Putamen (tissue), 1 donor: Measurements from ENCODE around the gene GATA2.

Experiments used
- DNase-seq: peaks from one replicate; pipeline ENCODE4 v3.0.0-alpha.2; 2016; ENCODE audit warnings: low spot score

Gene GATA2

DNA sequence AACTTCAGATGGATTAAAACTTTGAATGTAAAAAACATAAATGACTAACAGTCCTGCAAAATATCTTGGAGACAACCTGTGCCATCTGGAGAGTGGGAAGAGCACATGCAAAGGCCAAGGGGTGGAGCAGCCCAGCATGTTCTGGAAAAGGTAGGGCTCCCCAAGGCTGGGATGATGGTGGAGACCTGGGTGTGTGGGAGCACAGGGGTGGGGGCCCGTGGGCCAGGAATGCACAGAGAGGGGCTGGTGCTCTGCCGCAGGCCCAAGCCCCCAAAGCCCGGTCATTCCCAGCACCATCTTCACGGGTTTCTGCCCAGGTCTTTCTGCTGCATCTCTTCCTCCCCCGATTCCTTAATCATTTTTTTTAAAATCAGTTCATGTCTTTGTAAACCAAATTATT, 9.7 kb upstream of the GATA2 start:
- no peak for DNase-seq

DNA sequence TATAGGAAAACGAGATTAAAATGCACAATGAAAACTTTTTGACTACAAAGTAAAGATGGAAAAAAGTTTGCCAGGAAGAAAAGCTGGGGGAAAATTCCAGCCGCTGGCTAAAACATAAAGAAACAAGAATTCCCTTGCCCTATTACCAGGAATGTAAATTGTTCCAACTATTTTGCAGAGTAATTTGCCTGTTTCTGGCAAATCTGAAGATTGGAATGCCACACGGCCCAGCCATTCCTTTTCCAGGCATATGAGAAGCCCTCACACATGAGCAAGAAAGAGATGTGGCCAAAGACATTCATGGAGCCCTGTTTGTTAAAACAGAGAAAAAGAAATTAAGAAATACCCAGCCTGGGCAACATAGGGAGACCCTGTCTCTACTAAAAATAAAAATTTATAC, 8.4 kb upstream of the GATA2 start:
- no peak for DNase-seq

DNA sequence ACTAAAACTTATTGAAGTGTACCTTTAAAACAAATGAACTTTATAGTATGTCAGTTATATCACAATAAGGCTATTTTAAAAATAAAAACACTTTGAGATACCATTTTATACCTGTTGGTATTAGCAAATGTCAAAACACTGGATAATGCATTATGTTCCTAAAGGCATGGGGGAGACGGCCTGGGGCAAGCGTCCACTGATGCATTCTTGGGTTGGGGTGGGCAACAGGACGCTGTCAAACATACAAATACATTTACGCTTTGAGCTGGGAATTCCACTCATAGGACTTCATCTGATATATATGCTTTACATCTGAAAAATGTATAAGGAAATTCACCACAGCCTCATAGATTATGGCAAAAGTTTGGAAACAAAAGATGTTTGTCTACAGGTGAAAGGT, 7.6 kb upstream of the GATA2 start:
- DNase-seq: no peak

DNA sequence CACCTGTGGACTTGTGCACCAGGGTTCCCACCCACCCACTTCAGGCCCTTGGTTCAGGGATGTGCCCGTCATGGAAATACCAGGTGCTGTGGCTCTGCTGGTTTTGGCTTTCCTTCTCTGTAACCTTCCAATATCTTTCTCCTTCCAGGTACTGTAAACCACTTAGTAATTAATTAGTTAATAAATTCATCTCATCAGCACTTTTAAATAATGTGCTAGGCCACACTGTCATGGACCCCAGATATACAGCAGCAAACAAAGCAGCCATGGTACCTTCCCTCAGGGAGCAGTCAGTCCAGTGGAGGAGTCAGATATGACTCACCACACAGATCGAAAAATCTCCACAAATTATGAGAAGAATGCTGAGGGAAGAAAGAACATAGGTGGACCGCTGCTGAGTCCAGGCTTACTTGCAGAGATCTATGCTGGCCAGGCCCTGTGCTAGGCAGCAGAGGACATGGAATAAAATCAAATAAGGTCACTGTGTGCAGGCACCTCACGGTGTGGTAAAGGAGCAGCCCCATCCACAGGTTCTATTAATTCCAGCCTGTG, 6.8 kb upstream of the GATA2 start:
- no peak for DNase-seq

DNA sequence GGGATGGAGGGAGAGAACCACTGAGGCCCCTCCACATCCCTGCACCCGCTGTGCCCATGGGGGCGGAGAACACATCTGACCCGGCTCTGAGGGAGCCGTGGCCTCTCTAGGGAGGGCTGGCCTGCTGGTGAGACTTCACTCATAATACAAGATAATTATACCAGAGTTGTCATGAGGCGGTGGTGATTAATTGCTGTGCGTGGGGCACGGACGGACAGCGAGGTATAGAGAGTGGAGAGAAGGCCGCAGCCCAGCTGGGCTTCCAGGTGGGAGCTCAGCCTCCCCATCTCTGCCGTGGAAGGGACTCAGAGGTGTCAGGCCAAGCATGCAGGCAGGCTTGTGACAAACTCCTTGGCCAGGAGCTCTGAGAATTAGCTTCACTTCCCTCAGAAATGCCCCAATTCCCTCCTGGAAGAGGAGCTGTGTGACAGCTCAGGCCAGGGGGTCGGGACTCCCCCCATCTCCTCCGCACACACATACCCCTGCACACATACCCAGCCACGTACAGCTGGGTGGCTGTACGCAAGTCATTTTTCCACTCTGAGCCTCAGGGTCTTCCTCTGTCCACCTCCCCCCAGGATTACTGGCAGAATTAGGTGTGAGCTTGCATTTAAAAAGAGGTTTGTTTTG, 6.0 kb upstream of the GATA2 start:
- no peak for DNase-seq

DNA sequence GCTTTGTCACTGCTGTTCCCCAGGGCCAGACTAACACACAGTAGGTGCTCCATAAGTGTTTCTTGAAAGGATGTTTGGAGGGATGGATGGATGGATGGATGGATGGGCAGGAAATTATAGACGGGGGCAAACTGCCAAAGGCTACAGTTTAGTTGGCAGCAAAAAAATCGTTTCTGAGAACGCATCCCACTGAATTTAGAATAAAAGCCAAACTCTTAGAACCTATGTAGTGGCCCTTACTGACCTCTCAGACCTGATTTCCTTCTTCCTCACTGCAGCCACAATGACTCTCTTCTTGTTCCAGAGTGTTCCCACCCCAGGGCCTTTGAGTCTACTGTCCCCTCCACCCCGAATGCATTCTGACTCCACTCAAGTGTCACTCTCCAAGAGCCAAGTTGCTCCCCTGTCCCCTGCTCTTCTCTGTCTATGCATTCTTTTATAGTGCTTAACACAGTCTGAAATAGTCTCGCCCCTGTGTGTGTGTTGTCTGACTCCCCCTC, 5.2 kb upstream of the GATA2 start:
- no peak for DNase-seq

DNA sequence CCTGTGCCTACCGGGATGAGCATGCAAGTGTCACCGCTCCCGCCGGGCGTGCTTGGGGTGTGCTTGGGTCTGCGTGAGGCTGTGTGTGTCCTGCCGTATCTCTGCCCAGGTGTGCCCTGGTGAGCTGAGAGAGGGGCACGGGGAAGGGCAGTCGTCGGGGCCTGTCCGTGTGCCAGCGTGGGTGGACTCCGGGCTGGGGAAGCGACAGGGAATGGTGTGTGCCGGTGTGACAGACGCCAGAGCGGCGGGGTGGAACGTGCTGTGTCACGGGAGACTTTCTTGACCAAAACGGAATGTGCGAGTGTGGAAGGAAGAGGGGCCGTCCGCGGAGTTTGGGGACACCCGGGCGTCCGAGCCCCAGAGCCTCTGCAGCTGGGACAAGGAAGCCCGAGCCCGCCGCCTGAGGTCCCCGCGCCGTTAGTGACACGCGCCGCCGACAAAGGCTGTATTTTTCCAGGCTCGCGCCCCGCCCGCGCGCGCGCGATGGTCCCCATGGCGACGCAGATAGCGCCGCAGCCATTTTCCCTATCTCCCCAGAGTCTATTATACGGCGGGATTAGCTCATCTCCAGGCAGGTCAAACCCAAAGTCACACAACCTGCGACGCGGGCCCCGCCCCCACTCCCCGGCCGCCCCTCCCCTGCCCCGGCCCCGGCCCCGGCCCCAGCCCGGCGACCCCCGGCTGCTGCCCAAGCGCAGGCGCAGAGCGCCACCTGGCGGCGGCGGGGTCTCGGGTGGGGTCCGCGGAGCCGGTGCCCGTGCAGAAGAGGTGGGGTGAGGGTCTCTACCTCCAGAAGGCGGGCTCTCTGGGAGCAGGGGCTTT, 4.5 kb upstream of the GATA2 start:
- peak; percentile 52 for DNase-seq

DNA sequence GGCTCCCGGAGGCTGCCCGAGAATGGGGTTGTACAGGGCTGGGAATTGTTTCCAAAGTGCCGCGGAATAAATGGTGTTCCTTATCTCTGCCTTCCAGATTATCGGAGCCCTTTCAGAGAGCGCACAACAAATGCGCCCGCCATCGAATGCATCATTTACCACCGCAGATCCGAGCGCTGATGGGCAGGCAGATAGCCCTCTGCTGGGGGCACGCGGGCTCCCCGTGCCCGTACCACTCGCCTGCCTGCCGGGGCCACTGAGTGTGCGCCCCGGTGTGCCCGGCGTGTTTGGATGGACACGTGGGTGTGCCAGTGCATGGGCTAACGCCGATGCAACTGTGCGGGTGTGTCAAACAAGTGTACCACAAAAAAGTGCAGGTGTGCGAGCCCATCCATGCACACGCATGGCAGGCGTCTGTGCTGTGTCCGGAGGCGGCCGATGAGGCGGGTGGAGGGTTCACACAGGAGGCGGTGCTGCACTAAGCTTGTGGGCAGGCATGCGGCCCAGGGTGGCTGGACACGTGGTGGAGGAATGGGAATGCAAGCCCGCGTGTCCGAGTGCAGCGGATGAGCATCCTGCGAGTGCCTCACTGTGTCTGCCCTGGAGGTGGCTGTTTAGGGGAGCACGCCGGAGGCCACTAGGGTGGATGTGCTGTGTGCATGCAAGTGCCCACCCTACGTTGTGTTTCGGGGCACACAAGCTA, 3.8 kb upstream of the GATA2 start:
- DNase-seq: no peak

DNA sequence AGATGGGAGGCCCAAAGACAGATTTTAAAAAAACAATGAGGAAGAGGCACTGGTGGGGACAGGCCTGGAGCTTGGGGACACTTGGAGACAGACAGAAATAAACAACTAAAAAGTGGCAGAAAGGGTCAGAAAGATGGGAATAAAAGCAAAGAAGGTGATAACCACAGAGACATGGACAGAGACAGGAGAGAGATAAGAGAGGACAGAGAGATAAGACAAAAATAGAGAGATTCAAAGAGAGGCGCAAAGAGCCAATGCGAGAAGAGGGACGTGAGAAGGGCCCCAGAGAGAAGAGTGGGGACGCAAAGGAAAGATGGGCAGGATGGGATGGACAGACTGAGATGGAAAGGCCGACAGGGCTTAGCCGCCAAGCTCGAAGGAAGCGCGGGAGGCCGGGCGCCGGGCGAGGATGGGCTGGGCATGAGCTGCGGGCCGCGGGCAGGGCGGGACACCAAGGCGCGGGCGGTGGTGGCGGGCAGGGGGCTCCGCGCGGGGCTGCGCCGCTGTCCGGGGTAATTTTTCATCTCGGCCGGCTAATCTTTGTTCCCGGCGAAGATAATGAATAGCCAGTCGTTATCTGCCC, 3.1 kb upstream of the GATA2 start:
- no peak for DNase-seq

DNA sequence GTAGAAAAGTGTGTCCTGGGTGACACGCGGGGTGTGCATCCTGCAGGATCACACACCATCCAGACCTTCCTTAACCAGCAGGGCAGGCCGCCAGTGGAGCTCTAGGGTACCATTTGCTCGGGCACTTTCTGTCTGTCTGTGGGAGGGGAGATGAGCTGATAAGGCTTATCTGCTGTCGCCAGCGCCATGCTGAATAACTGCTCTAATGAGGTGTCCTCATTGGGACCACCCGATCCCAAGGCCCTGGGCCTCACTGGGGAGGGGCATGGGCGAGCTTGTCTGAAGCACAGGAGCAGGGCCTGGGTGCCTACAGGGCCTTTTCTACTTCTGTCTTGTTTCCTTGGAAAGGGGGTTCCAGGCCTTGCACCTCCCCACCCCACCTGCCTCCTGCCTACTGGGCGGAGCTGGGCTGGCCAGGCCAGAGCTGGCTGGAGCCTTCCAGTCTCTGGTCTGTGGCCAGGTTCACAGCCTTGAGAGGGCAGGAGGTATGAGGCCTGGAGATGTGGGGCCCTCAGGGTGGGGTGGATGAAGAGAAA, 2.5 kb upstream of the GATA2 start:
- no peak for DNase-seq

DNA sequence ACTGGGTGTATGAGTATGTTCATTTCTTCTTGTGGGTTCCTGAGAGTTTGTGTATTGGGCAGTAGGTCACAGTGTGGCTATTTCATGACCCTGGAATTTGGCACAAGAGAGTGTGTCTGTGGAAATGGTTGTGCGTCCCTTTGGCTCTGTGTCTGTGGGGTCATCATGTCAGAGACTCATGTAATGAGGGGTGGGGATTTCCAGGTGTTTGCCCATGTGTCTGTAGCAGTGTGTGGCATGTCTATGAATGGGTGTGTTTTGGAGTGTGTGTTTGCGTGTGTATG, 1.3 kb upstream of the GATA2 start:
- DNase-seq: no peak

DNA sequence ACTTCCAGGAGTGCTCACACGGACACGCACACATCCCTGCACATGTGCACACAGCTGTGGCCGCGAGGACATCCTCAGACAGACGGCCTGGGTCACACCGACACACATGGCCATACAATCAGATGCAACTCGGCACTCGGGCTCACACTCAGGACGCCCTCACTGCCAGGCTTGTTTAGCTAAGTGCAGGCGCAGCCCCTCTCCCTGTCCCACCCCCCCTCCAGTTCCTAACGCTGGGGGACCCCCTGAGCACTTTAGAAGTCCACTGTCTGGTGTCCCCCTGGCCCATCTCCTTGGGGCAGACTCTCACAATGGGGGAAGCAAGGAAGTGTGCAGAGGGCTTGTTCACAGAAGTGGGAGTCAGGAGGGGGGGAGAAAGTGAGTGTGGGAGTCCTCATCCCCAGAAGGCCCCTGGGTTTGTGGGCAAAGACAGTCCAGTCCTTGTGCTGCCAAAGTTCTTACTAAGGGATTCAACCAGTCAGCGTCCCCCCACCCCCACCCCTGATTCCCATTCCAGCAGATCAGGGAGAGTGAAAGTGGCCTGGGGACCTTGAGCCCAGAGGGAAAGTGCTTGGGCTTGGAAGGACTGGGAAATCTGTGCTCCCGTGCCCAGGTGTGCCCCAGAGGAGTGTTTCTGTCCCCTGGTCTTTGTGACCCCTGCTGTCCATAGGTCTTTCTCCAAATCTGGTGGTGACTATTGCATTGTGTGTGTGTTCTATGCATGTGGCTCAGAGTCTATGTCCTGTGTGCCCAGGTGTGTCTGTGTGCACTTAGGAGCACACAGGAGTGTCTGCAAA, 767 bp upstream of the GATA2 start:
- no peak for DNase-seq

DNA sequence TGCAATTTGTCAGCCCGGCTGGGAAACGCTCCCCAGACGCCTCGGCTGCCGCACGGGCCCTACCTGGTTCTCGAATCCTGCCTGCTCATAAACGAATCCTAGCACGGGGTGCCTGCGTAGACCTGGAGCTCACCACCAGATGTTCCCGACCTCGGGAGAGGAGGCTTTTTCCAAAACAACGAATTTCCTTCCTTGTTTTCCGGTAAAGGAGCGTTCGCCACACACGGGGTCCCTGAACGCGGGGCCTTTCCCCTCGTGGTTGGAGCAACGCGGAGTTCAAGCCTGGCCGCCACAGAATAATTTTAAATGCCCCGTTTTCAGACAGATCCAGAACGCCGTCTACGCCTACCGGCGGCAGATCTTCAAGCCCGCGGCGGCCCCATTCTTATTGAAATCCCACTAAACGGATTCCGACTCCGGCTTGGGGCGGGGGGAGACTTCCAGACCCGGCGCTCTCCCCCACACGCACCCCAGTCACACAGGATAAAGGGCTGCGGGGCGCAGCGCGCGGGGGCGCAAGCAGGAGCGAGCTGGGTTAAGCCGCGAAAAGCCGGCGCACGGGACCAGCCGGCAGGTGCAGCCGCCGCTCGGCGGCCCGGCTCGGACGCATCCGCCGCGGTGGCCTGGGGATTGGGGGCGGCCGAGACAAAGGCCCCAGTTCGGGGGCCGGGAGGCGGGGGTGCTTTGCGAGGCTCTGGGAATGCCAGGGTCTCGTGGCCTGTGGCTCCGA, 895 bp downstream of the GATA2 start:
- DNase-seq: no peak

DNA sequence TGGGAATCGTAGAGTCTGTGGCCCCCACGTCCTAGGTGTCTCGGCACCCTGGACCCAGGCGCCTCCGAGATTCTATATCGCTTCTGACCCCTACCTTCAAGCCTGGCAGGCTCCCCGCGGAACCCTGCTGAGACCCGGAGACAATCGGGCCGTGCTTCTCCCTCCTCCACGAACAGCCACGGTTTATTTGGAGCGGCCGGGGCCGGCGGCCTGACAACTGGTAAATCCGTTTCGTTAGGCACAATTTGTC, 1.4 kb downstream of the GATA2 start:
- no peak for DNase-seq

DNA sequence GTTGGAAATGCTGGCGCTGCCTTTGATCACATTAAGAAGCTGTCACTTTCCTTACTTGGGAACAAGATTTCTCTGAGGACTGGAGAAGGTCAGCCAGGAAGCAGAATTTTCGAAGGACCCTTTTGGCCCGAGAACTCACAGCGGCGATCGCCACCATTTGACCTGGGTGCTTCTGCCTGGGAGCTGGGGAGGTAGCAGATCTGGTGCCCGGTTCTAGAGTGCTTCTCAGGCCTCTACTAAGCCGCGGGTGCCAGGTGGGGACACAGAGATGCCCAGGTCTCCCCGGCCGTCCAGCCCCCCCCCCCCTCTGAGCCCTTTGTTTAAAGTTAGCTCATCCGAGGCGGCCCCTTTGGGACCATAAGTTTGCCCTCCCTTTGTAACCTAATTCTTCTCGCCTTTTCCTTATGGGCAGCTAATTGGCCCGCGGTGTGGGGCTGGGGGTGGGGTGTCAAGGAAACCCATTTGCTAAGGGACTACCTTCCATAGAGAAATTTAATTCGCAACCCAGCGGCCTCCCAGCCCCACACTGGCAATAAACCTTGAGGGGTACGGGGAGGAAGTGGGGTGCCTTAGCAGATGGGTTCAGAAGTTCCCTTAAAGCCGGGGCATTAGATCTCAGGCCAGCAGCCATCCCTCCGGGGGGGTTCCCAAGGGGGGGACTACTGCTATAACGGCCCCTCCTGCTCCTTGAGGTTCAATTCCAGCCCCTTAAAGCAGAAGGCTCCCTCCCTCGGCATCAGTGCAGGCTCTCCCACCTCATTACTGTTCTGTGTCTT, 1.9 kb downstream of the GATA2 start:
- no peak for DNase-seq

DNA sequence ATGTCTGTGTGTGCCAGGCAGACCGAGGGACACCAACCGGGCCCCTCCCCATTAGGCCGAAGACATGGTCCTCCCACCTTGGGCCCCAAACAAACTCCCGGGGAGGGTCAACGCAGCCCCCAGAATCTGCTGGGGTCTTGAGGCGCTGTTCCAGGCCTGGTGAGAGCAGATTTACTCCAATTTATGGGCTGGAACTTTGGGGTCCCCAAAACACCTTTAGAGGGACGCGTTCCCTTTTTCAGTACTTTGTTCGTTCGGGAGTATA, 2.4 kb downstream of the GATA2 start:
- no peak for DNase-seq

DNA sequence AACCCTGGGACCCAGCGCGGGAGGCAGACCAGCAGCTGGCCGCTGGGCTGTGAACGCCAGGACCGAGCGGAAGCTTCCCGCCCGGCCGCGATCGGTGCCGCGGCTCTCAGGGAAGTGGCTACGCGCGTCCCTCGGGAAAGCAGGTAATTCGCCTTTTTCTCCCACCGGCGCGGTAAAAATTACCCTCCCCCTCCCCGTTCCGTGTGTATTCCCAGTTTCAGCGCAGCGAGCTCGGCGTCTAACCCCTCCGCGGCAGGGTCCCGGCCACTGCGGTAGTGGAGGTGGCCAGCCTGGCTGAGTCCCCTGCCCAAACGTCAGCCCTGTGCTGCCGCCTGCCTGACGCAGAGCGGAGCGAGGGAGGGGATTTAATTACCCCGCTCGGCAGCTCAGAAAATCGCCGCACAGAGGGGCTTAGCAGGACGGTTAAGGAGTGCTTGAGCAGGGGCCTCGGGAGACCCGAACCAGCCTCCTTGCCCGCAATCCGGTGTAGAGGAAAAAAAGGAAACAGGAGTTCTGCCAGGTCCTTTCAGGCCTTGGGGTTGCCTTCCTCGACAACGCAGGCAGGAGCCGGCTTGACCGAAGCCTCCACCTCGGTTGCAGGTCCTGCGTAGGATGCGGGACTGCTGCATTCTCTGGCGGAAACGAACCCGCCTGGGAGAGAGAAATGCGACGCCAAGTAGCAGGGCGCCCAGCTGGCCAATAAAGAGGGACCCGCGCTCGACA, 2.9 kb downstream of the GATA2 start:
- no peak for DNase-seq

DNA sequence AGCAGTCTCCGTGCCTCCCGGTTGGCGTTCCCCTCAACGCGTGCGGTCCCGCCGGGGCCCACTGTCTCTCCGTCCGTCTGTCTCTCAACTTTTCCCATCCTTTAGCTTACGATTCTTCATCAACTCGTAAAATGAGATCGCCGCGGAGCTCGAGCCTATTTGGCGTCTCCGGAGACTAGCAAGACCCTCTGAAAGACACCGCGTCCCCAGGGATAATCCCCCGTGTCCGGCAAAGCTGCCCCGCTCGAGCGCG, 3.4 kb downstream of the GATA2 start:
- DNase-seq: no peak

DNA sequence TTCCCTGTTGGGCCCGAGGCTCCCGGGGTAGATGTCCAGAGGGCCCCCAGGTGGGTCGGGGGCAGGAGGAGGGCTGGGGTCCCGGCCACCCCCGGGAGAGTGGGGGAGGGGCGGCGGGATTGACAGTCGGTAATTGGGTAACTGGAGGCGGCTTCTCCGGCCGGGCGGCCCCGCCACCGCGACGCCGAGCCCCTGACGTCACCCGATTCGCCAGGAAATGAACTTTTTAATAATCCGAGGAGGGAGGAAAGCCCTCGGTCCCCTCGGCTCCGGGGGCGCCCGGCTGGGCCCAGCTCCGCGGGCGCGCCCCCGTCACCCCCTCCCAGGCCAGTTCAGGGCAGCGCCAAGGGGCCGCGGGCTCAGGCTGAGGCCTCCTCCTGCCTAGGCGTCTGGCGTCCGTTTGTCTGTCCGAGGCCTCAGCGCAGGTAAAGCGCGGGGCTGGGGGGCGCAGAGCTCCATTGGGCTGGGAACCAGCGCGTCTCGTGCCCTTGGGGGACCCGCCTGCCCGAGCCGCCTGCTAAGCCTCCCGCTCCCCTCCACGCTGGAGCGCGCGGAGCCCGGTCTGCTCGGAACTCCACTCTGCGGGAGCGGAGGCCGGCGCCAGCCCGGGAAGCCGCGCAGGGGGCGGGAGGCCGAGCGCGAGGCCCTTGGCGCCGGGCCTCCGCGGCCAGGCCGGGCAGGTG, 3.9 kb downstream of the GATA2 start:
- DNase-seq: no peak

DNA sequence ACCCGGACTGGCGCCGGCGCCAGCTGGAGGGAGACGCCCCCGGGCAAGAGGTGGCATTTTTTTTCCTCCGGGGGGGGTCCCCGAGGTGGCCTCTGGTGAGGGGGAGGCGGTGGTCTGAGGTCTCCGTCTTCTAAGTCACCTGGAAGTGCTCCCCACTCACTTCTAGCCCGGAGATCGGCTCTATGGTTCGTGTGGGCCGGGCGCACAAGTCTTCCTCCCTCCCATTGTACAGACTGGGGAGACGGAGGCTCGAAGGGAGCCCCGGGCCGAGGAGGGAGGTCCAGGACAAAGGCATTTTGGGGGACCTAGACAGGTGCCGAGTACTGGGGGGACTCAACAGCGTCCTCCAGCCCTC, 4.4 kb downstream of the GATA2 start:
- DNase-seq: no peak
